ENCODE measurements around the gene SMARCA2.

DNA sequence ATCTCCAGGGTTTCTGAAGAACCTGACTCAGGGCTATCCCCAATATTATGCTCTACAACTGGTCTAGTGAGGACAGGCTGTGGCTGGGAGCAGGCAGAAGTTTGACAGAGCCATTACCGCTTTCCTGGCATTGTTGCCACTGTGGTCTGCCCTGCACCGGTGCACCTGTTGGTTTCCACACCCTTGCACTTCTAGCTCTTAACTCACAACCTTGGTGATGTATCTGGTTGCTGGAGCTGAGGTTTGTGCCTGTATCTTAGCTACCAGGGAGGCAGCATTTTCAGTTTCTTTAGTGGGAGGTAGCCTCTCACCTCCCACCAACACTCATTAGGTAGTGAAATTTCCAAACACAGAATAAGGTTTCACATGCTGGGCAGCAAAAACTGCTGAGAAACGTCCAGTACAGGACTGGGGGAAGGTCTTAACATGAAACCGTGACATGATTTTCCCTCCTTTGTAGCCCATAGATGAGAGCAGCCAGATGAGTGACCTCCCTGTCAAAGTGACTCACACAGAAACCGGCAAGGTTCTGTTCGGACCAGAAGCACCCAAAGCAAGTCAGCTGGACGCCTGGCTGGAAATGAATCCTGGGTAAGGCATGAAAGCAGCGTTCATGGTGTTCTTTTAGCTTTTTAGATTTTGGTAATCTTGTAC is 57.7 kb downstream of the SMARCA2 start:
- TF ChIP-seq, protein P1, sequence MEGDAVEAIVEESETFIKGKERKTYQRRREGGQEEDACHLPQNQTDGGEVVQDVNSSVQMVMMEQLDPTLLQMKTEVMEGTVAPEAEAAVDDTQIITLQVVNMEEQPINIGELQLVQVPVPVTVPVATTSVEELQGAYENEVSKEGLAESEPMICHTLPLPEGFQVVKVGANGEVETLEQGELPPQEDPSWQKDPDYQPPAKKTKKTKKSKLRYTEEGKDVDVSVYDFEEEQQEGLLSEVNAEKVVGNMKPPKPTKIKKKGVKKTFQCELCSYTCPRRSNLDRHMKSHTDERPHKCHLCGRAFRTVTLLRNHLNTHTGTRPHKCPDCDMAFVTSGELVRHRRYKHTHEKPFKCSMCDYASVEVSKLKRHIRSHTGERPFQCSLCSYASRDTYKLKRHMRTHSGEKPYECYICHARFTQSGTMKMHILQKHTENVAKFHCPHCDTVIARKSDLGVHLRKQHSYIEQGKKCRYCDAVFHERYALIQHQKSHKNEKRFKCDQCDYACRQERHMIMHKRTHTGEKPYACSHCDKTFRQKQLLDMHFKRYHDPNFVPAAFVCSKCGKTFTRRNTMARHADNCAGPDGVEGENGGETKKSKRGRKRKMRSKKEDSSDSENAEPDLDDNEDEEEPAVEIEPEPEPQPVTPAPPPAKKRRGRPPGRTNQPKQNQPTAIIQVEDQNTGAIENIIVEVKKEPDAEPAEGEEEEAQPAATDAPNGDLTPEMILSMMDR (IDR thresholded peaks at IDR 0.05; ENCODE audit: low read length) = no peak
- TF ChIP-seq EZH2phosphoT487 (IDR thresholded peaks at IDR 0.05; ENCODE audit: low read length) = no peak

Measured in MM.1S (cell line).